Measurements from ENCODE around the gene IFI30.
A peak's percentile ranks its signal among the peaks of the same experiment; 100 is the strongest.
"Not testable (repeated sequence)": the region's sequence is repeated elsewhere in the genome, so short reads cannot be mapped to it uniquely, and the experiment has no call there.

The IFI30 gene

DNA sequence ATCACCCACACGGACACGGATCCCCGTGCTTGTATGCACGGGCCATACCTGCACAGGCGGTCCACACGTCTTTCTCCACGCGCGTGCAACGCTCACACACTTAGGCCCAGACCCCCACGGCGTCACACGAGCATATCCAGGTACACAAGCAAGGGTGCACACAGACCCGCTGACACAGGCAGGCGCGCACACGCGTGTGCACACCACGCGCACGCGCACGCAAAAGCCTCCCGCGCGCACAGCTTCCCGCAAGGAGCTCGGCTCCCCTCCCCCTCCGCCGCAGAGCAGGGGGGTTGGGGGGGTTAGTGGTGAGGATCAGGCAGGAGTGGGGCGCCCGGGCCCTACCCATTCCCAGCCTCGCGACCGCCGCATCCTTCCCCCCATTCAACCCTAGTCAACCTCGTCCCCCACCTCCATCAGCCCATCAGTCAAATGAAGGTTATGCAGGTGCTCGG is 29.8 kb downstream of the IFI30 start:
- peak; percentile 32 for DNase-seq (ENCODE audit: low spot score)

DNA sequence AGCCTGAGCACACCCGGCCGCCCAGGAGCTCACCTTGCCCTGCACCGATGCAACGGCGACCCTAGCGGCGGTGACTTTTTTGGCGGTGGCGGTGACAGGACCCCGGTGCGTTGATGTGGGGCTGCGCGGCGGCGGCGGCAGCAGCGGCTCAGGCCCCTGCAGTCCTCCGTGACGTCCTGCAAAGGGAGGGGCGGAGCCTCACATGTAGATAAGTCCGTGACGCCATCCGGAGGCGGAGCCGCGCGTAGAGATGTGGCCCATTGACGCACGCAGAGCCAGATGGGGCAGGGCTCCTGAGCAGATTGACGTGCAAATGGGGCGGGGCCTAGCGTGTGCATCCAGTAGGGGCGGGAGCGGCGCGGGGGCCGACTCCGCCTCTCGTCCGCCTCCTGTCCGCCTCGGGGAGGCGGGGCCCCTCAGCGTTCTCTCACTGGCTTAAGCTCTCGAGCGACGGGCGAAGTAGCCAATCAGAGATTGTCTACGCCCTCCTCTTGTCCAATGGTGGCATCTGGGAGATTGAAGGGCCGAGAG is 30.3 kb downstream of the IFI30 start, which contains the start of gene RAB3A:
Gene RAB3A, minus strand, starts transcription at position 180 of the 531 bp plus-strand sequence. CDS start 1,302 bp downstream, outside the sequence.
- peak; percentile 99 for DNase-seq (ENCODE audit: low spot score)

DNA sequence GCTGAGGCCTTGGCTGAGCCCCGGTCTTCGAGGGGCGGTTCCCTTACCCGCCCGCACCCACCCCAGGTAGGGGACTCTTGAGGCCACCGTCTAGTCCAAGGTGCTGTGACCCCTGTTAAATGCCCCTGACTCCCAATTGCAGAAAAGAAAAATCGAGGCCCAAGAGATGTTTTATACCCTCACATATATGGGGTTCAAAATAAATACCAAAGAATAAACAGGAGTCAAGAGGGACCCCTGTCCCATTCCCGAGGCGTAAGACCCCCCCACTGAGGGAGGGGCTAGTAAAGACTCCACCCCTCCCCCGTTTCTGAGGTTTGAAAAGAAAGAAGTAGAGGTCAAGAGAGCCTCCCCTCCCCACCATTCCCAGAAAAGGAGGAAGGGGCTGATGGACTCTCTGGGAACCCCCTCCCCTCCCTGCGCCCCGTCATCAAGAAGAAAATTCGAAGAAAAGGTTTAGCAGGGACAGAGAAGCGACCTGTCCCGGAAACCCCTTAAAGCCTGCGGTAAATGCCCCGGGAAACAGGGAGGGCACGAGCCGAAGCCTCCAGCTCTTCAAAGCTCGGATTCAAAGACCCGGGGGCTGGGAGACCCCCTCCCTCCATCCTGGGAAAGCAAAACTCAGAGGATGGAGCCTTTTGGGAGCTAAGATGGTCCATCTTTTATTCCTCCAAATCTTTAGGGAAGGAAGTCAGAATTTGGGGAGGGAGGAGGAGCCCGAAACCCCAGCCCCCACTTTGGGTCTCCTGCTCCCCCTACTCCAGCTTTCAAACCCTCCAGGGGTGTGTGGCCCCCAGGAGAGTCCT is 31.0 kb downstream of the IFI30 start:
- DNase-seq (ENCODE audit: low spot score), result peak; percentile 28

DNA sequence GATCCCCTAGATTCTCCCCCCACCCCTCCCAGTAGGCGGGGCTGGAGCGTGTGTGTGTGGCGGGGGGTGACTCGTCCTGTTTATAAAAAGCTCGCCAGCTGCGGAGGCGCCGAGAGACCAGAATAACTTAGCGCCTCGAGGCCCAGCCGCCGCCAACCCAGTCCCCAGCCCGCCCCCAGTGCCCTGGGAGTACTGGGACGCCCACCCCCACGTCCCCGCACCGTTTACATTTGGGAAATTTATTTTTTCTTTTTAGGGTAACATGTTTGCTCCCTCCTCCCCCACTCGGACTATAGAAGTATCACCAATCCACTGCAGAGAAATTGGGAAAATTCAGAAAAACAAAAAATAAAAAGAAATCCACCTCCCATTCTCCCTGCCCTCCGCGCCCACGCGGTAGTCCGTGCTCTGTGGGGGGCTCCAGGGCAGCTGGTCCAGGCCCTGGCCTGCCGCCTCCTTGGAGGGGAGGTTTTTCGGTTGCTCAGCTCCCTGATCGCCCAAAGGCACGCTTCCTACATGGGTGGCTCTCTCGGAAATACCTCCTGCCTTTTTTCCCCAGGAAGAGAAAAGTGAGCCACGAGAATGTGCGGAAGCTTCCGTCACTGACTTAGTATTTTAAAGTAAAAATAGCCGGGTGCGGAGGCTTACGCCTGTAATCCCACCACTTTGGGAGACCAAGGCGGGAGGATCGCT is 31.7 kb downstream of the IFI30 start:
- no peak for DNase-seq (ENCODE audit: low spot score)

DNA sequence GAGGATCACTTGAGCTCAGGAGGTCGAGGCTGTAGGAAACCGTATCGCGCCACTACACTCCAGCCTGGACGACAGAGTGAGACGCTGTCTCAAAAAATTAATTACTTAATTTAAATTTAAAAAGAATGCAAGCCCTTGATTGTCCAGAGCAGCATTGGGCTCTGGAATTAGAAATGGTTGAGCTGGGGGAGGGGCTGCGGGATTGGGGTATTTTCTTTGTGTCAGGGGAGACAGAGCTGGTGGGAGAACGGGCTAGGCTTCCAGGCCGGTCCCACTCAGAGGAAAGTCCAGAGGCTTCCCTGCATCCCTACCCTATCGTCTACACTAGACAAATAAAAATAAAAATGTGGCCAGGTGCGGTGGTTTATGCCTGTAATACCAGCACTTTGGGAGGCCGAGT is 32.4 kb downstream of the IFI30 start:
- DNase-seq (ENCODE audit: low spot score), result no peak

DNA sequence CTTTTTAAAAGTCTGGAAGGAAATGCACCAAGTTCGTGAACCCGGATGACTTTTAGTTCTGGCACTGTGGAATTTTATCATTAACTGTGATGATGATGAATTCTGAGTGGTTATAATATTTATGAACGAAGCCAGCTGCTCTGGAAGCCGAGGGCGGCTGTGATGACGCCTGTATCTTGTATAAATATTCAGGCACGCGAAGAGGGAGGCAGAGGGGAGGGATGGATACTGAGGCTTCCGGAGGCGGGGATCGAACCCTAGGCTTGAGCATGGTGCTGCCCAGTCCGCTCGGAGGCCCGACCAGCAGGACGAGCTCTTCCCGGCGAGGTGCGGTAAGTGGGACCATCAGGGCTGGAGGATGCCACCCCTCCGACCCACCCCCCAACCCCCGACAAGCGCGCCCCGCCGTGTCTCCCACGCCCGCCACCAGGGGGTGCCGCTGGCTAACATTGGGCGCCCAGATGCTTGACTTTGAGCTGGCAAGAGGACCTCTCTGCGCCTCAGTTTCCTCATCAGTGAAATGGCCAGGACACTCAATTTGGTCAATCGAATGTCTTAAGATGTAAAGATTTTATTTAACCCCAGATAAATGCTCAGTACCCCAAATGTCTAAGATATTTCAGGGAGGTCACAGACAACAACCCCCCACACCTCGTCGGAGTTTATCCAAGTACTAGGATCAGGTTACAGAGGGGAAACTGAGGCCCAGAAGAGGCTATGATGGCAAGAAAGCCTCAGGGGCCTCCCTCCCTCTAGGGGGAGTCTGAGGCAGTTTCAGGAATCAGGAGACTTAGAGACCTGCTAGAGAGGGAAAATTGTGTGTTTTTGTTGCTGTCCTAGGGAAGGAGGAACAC is 34.7 kb downstream of the IFI30 start:
- peak; percentile 34 for DNase-seq (ENCODE audit: low spot score)

DNA sequence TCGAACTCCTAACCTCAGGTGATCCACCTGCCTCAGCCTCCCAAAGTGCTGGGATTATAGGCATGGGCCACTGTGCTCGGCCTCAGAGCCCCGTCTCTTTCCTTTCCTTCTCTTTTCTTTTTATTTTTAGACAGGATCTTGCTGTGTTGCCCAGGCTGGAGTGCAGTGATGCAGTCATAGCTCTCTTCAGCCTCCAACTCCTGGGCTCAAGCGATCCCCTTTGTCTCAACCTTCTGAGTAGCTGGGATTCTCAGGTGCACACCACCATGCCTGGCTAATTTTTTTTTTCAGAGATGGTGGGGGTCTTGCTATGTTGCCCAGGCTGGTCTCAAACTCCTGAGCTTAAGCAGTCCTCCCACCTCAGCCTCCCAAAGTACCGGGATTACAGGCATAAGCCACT is 36.3 kb downstream of the IFI30 start:
- DNase-seq (ENCODE audit: low spot score), result not testable (repeated sequence)

DNA sequence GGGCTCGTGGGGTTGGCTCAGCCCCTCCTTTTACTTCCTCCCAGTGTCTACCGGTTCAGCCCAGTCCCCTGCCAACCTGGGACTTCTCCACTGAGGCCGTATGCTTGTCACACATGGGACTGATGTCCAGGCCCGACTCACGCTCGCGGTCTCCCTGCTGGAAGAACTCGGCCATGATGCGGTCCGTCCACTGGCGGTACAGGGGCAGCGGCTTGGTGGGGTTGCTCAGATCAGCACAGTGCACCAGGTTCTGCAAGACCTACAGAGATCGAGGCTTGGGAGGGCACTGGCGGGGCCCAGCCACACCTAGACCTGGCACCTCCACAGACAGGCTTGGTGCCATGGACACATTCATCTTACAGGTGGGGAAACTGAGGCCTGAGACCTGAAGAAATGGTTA is 38.1 kb downstream of the IFI30 start:
- DNase-seq (ENCODE audit: low spot score), result no peak

DNA sequence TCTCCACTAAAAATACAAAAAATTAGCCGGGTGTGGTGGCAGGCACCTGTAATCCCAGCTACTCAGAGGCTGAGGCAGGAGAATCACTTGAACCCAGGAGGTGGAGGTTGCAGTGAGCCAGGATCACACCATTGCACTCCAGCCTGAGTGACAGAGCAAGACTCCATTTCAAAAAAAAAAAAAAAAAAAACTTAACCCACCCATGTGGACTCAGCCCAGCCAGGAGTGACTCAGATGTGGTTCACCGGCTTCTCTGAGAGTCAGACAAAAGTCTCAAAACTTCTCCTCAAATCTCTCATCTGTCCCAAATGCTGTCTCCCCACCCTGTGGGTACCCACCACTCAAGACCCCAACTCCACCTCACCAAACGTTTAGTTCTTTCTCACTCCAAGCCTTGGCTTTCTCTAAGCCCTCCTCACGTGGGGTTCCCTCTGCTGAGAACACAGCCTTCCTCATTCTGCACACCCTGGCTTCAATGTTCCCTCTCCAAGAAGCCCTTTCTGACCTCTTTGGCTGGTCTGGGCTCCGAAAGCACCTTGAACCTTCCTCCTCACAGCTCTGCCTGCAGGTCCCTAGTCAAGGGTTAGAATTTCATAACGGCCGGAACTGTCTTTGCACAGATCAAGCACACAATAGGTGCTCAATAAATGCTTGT is 41.3 kb downstream of the IFI30 start:
- DNase-seq (ENCODE audit: low spot score), result no peak

DNA sequence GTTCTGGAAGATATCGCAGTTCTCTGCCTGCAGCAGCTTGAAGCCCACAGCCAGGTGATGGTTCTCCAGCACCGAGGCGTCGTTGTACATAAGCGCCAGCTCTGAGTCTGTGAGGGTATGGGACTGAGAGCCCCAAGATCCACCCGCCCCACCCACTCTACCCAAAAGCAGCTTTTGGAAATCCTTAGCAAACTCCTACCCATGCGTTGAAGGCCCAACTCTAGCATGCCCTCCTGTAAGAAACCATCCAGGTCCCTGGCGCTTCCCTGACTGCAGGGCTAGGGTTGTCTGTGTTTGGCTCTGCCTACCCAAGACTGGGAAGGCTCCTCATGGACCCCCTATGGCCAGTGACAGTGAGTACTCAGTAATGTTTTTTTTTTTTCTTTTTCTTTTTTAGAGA is 43.2 kb downstream of the IFI30 start:
- no peak for DNase-seq (ENCODE audit: low spot score)

DNA sequence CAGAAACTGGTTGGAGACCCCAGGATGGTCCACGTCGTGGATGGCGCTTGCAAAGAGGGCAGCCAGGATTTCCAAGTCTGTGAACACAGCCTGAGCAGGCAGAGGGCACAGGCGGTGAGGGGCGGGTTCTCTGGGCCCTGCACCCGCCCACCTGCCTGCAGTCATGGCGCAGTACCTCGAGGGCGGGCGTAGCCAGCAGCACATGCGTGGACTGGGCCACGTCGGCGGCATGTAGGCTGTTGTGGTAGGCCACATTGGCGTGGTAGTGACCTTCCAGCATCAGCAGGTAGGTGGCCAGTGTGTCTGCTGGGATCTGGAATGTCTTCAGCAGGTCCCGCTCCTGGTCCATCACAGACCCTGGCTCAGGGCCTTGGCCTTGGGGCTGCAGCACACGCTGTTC is 44.5 kb downstream of the IFI30 start:
- DNase-seq (ENCODE audit: low spot score), result no peak

DNA sequence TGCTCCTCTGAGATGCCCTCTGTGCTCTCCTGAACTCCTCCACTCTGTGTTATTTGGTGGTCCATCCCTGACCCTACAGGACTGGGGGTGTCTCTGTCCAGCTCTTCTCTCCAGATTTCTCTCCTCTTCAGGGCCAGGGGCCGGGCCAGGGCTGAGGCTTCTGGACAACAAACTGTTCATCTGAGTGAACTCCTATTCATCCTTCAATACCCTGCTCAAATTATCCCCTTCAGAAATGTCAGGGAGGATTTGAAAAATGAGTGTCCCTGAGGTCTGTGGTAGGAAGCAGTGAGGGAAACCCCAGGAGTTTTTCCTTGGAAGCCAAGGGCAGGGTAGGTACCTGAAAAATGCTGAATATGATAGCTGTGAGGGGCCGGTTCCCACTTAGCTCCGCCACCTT is 45.0 kb downstream of the IFI30 start:
- no peak for DNase-seq (ENCODE audit: low spot score)

DNA sequence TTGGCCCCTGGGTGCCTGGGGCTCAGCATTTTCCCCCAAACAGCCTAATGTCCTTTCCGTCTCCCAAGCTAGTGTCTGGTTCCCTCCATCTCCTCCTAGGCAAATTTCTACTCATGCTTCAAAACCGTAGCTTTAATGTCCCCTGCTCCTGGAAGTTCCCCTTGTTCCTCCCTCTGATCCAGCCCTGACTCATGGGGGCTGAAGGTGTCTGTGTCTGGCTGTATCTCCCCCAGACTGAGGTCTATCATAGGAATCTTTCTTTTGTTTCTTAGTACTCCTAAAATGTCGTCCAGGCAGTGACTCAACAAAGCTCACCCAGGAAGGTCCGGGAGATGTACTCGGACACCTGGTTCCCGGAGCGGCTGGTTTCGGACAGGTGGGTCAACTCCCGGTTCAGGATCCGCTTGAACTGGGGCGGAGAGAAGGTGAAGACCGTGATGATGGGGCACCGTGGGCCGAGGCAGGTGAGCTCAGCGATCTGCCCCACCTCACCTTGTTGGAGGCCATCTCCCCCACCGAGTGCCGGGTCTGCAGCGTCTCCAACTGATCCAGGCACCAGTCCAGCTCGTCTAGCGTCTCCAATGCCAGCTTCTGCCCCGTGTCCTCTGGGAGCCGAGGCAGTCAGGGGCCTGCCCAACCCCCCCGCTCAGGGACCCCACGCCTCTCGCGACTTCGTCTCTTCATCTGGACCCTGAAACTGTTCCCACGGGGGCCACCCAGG is 46.5 kb downstream of the IFI30 start:
- no peak for DNase-seq (ENCODE audit: low spot score)

DNA sequence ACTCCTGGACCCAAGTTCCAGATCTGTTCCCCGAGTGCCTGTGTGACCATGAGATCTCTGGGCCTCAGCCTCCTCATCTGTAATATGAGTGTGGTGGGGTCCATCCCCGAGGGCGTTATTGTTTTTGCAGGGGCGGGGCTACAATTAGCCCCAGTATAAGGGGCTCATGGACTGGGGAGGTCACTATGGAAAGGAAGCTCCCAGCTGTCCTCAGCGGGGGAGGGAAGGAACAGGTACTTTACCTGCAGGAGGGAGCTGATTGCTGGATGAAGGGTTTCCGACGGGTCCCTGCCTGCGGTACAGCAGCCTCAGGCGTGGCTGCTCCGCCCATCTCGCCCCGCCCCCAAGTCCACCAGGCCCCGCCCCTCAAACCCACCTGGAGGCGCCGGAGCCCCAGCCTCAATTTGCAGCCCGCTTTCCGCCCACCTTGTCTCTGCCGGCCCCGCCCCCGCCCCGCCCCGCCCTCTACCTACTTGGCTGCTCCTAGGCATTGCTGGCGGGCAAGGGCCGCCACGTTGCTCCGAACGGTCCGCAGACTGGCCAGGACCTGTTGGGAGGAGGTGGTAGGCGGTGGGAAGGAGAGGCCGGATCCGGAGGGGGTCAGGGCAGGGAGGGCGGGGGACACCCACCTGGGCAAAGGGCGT is 47.1 kb downstream of the IFI30 start:
- no peak for DNase-seq (ENCODE audit: low spot score)

DNA sequence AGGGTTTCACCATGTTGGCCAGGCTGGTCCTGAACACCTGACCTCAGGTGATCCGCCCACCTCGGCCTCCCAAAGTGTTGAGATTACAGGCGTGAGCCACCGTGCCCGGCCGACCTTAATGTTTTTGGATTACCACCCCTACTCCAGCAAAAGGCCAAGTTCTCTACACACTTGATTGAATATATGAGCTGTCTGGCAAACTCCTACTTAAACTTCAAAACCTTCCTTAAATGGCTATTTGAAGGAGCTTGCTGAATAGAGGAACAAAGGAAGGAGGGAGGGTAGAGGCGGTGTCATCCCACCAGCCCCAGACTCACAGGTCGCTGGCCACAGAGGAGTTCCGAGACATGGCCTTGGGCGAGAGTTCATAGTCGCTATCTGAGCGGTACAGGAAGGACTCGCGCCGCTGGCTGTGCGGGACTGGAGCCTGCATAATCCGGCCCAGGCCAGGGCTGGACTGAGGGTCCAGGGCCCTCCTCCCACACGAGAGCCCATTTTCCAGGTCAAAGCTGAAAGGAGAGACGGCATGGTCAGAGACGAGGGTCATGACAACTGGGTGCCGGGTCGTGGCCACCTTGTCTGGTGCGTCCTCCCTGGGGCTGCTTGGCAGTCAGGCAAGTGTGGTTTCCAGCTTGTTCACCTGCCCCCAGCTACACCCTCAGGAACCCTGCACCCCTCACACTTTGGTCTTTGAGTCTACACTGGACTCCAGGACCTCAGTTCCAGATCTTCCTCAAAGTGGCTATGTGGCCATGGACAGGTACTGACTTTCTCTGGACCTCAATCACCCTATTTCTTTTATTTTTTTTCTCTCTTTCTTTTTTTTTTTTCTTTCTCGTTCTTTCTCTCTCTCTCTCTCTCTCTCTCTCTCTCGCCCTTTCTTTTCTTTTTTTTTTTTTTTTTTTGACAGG is 48.5 kb downstream of the IFI30 start:
- DNase-seq (ENCODE audit: low spot score), result no peak

DNA sequence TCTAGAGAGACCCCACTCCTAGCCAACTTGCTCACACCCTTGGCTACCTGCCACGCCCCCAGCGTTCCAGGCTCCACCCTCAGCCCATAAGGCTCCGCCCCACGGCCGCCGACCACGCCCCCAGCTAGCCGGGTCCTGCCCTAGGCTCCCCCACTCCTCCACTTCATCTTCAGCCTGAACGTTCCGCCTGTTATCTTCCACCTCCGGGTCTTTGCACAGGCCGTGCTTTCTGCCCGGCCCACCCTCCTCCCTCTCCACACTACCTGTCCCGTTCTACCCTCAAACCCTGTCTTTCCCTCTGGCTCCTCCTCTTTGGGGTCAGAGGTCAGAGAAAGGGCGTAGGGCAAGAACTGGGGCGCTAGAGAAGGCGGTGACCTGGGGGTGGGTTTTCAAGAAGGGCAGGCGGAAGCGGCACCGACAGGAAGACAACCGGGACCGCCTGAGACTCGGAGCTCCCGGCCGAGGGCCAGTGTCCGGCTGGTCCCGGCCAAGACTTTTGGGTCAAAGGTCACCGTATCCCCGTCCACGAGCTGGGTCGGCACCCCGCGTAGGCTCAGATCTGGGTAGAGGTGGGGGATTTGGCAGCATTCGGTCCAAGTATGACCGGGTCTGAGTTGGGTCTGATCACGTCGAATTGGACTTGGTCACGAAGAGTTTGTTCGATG is 50.4 kb downstream of the IFI30 start:
- DNase-seq (ENCODE audit: low spot score), result no peak

DNA sequence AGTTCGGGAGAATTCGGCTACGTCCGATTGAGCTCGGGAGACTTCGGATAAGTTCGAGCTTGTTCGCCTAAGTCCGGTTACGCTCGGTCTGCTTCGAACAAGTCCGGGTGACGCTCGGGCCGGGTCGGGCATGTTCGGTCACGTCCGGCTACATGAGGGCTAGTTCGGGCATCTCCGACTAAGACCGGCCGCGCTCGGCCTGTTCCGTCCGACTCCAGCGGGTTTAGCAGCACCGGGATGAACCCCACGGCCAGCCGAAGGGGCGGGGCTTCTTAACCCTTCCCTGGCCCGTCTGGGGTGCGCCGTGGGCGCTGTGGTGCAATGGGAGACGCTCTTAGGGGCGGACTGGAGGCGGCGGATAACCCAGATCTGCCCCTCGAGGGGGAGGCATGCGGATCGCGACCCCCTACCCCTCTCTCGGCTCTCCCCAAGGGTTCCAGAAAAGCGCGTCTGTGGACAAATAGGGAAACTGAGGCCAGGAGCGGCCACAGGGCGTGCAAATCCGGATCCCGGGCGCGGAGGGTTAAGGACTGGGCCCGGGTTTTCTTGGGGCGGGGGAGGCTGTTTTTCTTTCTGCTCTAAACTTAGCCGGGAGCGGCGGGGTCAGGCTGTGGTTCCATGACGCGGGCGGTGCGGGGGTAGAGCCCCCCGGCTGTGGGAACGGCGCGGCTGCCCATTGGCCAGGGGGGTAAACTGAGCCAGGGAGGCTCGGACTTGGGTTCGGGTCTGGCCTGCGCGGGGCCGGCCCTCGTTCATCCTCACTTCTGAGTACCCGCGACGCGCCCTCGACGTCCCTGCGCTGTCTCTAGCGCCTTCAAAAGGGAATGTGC is 51.1 kb downstream of the IFI30 start:
- peak; percentile 97 for DNase-seq (ENCODE audit: low spot score)

DNA sequence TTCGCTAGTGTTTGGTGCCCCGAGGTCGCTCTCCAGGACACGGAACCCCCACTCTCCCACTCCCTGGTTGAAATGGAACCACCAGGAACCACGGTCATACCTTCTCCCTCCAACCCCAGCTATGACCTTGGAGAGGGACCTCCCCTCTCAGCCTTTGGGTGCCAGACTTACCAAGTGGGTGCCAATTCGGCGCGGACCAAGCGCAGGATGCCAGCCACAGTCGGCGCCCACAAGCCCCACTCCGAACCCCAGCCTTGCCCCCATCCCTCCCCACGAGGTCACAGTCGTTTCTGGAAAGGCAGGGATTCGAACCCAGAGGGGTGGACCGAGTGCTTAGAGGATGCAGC is 51.7 kb downstream of the IFI30 start:
- DNase-seq (ENCODE audit: low spot score), result no peak
